HG03135 (cell line): ENCODE measurements around the gene MYOM1.
"Not testable (repeated sequence)": the region's sequence is repeated elsewhere in the genome, so short reads cannot be mapped to it uniquely, and the experiment has no call there.

ENCODE experiments used
- ATAC-seq: cut with Tn5 transposase; IDR thresholded peaks from one replicate; pipeline ENCODE4 v1.9.1; 2021; ENCODE audit warnings: mild to moderate bottlenecking, moderate library complexity; ENCODE audit not compliant: unreplicated experiment

The MYOM1 gene

DNA sequence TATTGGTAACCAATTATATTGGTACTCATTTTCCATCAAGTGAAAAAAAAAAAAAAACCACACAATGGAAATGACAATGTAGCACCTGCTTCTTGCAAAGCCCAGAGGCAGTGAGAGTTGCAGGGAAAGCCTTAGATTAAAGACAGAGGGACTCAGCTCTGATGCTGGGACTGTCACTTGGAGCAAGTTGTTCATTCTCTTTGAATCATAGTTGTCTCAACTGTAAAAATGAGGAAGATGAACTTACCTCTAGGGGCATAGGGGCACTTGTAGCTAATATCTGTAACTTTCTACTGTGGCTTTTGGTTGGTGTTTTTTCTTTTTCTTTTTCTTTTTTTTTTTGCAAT, 125.5 kb downstream of the MYOM1 start:
- ATAC-seq: no peak

- no peak for ATAC-seq
Observed at GRCh38 chr18:3093624-3094337, 126.0 kb downstream of the MYOM1 start.

- ATAC-seq: no peak
Observed at GRCh38 chr18:3092727-3093126, 127.0 kb downstream of the MYOM1 start.

DNA sequence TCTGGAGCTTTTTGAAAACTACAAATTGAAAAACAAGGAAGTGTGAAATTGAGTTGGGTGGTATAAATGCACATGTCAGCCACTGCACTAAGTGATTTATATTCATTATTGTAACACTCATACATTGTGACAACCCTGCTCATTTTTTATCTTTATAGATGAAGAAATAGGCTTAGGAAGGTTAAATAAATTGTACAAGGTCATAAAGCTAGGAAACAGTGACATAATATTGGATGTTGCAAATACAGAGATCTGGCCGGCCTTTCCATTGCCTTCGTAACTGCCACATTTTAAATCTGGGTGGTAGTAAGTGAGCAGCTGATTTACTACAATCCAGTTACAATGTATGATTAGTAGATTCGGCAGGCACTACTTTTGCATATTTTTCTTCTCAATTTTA, 130.2 kb downstream of the MYOM1 start:
- ATAC-seq: no peak

- no peak for ATAC-seq
Observed at GRCh38 chr18:3088449-3088848, 131.3 kb downstream of the MYOM1 start.

DNA sequence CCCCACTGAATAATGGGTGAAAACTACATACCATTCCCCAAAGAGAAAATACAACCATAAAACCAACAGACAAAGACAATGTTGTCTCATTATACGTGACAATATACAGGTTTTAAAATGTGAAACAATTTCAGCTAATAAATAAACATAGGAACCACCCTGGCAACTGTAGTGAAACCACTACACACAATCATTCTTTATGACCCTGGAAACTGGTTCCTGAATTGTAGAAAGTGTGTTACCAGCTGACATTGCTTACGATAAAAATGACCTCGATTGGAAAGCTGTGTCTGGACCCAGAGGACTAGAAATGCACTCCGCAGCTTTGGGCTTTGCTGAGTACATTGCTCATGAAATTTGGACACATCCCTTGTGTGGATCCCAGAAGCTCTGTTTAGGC, 132.9 kb downstream of the MYOM1 start:
- no peak for ATAC-seq

DNA sequence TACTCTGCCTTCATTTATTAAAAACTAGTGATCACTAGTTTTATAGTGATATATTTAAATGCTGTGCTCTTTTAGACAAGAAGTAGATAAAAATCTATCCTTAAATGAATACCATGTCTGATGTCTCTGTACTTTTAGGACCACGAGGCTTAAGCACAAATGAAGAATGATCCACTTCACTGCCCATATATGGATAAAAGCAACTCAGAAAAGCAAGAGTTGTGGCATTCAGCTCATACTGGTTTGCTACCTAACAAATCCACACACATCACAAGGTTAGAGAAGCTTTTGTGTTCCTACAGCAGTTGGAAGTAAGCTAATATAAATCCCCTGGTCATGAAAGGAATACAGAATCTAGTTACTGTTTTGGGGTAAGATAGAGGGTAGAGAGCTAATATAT, 134.2 kb downstream of the MYOM1 start:
- ATAC-seq: no peak

DNA sequence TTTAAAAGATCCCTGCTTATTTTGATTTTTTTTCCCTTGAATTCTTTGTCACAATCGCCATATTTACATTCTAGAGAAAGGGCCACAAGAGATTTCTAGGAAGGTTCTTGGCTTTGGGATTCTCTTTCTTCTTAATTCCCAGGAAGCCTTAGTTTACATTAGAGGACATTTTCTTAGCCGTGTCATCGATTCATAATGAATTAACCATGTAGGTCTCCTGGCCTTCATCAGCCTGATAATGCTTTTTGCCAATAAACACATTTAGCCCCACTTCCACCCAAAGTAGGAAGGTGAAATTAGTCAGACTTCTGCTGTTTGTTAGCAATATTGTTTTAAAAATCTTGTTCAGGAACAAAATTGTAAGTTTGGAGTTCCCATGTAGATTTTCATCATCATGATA, 135.6 kb downstream of the MYOM1 start:
- no peak for ATAC-seq

DNA sequence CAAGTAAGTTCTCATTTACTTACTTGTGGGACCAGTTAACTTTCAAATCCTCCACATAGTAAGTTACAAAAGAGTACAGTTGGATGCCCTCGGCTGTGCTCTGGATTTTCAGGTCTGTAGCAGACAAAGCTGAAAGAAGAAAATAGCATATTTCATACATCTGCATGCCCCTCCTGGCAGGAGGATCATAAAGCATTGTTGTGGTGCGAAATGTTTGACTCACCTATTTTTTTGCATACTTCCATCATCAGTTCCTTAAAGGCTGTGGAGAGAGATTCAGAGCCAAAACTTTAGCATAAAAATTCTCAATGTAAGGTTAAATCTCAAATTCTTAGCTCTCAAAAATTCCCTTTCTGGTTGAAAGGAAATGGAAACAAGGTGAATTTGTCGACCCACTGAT, 136.0 kb downstream of the MYOM1 start:
- ATAC-seq: no peak

DNA sequence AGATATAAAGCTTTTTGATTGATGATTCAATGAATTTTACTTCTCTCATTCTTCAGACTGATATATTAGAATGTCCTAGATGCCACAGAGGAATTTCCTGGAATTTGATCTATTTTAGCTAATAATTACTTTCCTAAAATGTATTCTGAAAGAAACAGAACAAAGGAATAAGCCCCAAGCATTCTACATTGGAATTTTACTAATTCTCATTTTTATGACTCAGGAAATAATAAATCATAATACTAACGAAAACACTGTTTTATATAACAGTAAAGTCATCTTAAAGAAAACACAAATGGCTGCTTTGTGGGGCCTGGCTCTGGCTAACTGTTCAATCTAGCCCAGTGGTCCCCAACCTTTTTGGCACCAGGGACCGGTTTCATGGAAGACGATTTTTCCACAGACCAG, 138.2 kb downstream of the MYOM1 start:
- no peak for ATAC-seq

DNA sequence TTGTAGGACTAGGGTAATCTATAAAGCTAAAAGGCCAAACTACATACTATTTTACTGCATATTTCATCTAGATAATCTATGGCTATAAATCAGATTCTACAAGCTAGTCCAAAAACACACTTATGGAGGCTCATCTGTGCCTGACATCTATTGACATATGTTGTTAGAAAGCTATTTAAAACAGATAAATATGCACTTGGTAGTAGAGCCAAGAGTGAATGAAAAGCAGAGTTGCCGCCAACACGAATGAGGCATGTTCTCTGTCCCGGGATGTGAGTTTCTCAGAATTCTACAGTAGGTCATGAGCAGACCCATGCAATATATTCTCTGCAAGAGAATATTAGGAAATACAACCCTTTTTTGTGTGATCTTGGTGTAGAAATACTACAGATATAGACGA, 140.1 kb downstream of the MYOM1 start:
- no peak for ATAC-seq

- ATAC-seq: no peak
Observed at GRCh38 chr18:3075491-3075890, 144.3 kb downstream of the MYOM1 start.

DNA sequence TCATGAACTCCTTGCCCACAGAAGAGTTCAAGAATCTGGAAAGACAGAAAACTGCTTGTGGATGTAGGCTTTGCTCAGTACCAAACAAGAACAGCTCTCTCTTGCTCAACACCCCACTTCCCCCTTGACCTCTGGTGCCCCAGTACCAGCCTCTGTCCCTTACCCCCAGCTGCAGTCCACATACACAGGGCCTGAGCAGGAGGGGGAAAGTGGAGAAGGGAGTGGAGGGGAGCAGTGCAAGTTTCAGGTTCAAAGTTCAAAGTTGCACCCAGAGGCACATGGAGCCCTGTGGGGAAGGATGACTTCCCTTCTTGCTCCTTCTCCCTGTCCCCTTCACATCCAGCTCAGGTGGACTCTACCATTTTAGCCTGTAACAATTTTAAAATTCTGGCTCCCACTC, 145.7 kb downstream of the MYOM1 start:
- no peak for ATAC-seq

DNA sequence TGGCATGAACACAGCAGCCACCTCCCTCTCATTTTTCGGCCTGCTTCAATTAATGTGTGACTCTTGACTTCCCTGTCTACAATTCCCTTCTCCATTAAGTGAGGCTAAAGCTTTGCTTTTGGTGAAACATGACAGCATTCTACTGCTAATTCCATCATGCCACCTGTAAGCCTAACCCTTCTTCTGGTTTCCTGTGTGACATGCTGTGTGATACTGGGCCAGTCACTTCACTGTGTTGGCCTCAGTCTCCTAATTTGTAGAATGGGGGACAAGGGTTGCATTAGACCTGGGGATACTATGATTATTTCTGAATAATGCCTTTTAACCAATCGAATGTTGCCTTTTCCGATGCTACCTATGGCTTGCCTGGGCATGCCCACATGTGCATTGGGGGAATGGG, 146.4 kb downstream of the MYOM1 start:
- not testable (repeated sequence) for ATAC-seq

DNA sequence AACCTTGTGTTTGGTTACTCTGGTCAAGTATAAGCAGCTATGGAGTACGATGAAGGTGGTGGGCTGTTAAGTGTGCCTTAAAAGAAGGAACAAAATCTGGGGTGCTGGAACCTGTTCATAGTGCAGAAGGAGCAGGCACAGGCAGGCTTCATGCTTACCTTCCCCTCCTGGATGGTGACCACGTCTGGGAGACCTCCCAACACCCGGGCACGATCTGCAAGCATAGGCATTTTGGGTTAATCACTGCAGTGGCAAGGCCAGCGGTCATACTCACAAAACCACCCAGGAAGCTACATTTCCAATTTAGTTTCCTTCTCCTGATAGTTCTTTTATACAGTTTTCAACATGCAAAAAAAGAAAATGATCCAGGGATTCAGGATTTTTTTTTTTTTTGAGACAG, 148.1 kb downstream of the MYOM1 start:
- no peak for ATAC-seq

- no peak for ATAC-seq
Observed at GRCh38 chr18:3069671-3070433, 149.9 kb downstream of the MYOM1 start.

DNA sequence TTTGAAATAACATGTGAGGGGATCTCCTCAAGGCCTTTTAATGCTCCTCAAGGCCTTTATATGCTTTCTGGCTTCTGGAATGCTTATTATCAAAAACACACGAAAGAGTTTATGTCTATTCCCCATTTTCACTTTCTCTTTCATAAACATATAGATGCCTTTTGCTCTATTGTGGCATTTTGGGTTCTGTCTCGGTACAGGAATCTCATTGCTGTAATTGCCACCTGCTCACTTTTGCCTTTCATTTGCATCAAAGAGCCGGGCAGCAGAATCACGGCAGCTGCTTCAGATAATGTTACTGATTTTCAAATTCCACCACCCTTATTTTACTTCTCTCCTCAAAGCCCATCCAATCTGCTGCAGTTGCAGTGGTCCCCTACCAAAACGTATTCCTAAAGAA, 152.0 kb downstream of the MYOM1 start:
- ATAC-seq: no peak

DNA sequence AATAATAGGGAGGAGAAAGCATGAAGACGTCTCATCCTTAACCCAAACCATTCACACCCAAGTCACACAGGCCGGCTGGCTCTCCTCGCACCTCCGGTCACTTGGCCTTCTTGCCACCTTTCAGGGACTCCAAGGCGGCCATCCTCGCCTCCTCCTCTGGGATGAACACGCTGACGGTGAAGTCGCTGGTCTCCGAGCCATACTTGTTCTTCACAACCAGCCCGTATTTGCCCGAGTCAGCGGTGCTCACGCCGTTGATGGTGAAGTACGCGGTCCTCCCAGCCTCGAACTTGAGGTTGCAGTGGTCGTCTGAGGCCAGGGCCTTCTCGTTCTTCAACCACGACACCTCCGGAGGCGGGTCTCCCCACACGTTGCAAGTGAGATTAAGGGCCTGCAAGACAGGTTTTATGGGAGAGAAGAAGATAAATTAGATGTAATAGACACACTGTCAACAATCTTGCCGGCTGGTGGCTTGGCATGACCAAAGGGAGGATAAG, 152.6 kb downstream of the MYOM1 start:
- no peak for ATAC-seq

DNA sequence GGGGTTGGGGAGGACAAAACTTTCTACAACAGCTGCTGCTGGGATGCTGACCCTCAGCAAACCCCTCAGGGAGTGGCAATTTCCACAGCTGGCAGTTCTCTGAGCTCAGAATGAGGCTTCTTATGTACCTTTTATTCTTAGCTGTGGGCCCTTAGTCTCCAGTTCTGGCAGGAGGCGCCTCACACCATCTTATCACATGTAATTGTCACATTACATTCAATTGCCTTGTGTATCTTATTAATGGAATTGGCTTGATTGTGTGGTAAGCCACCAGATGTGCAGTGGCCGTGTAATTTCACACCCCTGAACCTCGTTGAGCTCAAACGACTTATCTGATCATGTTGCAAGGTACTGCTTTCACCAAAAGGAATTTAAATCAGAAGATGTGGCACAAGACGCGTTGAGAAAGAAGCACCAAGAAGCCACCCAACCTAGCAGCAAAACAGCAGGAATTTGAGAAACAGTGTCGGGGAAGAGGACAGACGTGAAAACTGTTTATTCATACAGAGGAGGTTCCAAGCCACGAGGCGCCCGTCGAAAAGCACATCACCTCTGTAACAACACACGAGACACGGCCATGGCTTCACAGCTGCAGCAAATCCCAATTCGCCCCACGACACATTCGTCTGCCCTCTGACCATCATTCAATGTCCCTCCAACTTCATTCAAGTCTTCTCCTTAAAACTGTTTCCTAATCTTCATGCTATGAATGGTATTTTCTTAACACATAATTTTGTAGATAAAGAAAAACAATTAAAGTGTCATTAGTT, 153.2 kb downstream of the MYOM1 start:
- ATAC-seq: no peak

GRCh38 chr18:3063766-3064165, 156.0 kb downstream of the MYOM1 start:
- ATAC-seq: not testable (repeated sequence)

- ATAC-seq: no peak
Observed at GRCh38 chr18:3062798-3063680, 156.7 kb downstream of the MYOM1 start.
